OCI-LY7 (cell line): ENCODE results near the gene ANAPC16.

ENCODE experiments used
- EZH2phosphoT487 ChIP-seq: fragments of 200-600 bp; sonication (generic); IDR thresholded peaks from 2 replicates; pipeline ENCODE4 v1.6.1; 2018; ENCODE audit warnings: low read depth, borderline replicate concordance, mild to moderate bottlenecking, mixed run types, antibody characterized with exemption, low read length, moderate library complexity, mixed read lengths
- TF ChIP-seq, protein P1 (sequence below): fragments of 200-600 bp; sonication (generic); conservative IDR thresholded peaks from 2 replicates; pipeline ENCODE4 v1.5.1; 2014; ENCODE audit warnings: mild to moderate bottlenecking, antibody characterized with exemption, low read length, moderate library complexity, mixed read lengths

DNA sequence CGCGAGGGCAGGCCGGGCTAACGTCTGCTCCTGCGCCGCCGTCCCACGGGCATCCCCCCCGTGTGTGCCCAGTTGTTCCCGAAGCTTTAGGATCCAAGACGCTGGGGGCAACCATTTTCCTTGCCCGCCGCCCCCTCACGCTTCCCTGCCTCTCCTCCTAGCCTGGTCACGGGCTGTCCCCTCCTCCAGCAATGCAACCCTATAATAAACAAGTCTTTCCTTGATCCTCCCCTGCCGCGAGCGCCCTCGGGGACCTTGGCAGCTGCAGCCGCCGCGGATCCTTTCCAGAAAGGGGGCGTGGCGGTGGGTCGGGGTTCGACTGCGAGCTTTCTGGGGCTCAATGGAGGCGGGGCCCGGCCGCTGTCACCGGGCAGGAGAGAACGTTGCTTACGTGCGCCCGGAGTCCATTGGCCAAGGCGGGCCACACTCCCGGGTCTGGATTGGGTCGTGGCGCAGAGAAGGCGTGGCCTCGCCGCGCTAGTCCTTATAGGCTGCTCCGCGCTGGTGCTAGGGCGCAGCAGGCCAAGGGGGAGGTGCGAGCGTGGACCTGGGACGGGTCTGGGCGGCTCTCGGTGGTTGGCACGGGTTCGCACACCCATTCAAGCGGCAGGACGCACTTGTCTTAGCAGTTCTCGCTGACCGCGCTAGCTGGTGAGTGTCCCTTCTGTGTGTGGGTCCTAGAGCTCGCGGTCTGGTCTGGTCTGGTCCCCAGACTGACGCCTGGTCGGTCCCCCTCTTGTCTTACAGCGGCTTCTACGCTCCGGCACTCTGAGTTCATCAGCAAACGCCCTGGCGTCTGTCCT is 57.8 kb downstream of the ANAPC16 start, which contains the start of gene DDIT4:
- no peak for TF ChIP-seq EZH2phosphoT487
- TF ChIP-seq, protein P1, sequence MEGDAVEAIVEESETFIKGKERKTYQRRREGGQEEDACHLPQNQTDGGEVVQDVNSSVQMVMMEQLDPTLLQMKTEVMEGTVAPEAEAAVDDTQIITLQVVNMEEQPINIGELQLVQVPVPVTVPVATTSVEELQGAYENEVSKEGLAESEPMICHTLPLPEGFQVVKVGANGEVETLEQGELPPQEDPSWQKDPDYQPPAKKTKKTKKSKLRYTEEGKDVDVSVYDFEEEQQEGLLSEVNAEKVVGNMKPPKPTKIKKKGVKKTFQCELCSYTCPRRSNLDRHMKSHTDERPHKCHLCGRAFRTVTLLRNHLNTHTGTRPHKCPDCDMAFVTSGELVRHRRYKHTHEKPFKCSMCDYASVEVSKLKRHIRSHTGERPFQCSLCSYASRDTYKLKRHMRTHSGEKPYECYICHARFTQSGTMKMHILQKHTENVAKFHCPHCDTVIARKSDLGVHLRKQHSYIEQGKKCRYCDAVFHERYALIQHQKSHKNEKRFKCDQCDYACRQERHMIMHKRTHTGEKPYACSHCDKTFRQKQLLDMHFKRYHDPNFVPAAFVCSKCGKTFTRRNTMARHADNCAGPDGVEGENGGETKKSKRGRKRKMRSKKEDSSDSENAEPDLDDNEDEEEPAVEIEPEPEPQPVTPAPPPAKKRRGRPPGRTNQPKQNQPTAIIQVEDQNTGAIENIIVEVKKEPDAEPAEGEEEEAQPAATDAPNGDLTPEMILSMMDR = no peak
